ENCODE data around the gene FBXO44.

DNA sequence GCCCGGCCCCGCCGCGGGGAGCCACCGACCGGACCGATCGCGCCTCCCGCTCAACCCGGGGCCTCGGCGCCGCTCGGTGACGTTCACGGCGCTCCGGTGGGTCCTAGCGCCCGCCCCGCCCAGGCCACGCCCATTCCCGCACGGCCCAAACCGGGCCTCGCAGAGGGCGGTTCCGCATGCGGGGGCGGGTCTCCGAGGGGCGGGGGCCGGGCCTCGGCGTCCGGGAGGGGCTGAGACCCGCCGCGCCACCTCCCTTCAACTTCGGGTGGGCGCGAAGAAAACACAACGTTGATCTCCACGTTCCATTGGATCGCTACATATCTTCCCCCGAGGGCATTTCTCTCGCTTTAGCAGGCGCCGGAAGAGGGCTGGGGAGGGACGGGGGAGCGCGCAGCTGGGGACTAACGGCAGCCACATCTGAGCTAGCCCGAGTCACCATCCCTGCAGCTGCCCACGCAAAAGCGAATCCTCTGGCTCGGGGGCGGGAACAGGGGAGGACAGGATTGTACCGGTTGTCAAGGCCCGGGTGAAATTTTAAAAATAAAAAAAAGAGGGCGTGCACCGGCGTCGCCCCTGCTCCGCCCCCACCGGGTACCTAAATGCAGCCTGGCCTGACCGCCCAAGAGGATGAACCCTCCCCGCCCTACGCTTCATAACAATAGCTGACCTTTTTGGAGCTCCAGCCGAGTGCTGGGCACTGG is 26.5 kb downstream of the FBXO44 start, which contains the start of gene MAD2L2:
- no peak for TF ChIP-seq POLR2A (IDR thresholded peaks at IDR 0.05)
- TF ChIP-seq, protein P1, sequence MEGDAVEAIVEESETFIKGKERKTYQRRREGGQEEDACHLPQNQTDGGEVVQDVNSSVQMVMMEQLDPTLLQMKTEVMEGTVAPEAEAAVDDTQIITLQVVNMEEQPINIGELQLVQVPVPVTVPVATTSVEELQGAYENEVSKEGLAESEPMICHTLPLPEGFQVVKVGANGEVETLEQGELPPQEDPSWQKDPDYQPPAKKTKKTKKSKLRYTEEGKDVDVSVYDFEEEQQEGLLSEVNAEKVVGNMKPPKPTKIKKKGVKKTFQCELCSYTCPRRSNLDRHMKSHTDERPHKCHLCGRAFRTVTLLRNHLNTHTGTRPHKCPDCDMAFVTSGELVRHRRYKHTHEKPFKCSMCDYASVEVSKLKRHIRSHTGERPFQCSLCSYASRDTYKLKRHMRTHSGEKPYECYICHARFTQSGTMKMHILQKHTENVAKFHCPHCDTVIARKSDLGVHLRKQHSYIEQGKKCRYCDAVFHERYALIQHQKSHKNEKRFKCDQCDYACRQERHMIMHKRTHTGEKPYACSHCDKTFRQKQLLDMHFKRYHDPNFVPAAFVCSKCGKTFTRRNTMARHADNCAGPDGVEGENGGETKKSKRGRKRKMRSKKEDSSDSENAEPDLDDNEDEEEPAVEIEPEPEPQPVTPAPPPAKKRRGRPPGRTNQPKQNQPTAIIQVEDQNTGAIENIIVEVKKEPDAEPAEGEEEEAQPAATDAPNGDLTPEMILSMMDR (IDR thresholded peaks at IDR 0.05): no peak
